Fibroblast of skin of abdomen (primary cell): ENCODE results near the gene CCDC159.
"Not testable (repeated sequence)": the region's sequence is repeated elsewhere in the genome, so short reads cannot be mapped to it uniquely, and the experiment has no call there.

ENCODE experiments used
- DNase-seq: peaks from one replicate; pipeline ENCODE4 v3.0.0-alpha.2; 2013

CCDC159 gene

DNA sequence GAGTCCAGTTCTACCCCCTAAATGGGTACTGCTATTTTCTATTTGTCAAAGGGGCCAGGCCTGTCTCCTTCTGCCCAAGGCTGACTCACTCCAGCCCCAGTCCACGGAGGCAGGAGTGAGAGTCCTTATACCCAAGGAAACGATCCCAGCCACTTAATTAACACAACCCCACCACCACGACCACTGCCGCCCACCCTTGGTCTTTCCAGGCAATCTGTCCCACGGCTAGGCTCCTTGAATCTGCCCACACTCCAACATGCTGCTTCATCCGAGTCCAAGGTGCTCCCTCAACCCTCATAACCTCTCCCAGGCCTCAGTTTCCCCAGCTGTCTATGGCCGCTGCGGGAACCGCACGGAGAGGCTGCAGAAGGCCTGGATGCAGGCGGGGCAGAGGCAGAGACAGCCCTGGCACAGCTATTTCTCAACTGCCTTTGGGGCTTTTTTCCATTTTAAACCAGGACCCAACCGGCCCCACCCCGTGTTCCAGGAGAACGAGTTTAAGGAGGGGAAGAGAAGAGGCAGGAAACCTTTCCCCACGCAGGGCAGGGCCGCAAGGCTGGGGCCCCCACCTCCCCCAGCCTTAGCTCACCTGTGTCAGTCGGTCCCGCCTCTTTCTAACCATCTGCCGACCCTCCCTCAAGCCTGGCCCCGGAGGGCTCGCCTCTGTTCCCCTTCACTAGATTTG is 7.6 kb upstream of the CCDC159 start:
- DNase-seq = no peak

DNA sequence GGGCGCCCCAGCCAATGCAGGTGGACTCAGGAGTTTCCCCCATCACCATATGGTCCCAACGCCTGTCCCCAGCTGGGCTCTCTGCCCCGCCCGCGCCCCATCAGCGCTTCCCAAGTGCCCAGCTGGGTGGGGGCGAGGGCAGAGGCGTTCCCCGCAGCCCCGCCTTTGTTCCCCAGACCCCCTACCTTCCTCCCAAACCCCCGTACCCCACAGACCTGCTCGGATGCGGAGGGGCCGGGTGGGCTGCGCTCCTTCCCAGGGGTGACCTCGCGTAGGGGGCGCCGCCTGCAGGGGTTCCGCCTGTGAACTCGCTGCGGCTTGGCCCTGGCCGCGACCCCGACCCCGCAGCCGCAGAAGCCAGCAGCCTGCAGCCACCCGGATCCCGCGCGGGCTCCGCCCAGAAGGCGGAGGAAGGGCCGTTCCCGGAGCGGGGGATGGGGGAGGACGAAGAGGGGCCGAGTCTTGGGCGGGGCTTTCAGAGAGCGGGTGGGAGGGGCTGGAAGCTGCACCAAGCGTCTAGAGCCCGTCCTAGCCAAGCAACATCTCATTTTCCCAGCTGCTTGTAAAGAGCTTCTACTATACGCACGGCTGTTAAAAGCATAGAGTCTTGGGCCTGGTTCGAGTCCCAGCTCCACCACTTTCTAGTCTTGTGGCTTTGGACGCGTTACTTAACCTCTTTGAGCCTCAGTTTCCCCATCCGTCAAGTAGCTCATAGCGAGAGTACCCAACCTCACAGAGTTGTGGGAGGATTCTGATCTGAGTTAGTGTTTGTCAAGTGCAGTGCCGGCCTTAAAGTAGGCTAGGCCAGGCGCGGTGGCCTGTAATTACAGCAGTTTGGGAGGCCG is 6.8 kb upstream of the CCDC159 start, which contains the start of gene RAB3D:
RAB3D (minus strand) TSS at position 404 of the 845 bp plus-strand sequence. CDS start 2,258 bp downstream, outside the sequence.
- peak; percentile 86 for DNase-seq

DNA sequence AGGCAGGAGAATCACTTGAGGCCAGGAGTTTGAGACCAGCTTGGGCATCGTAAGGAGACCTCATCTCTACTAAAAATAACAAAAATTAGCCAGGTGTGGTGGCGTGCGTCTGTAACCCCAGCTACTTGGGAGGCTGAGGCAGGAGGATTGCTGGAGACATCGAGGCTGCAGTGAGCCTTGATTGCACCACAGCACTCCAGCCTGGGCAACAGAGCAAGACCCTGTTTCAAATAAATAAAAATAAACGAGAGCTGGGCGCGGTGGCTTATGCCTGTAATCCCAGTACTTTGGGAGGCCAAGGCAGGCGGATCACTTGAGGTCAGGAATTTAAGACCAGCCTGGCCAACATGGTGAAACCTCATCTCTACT is 6.2 kb upstream of the CCDC159 start:
- not testable (repeated sequence) for DNase-seq

DNA sequence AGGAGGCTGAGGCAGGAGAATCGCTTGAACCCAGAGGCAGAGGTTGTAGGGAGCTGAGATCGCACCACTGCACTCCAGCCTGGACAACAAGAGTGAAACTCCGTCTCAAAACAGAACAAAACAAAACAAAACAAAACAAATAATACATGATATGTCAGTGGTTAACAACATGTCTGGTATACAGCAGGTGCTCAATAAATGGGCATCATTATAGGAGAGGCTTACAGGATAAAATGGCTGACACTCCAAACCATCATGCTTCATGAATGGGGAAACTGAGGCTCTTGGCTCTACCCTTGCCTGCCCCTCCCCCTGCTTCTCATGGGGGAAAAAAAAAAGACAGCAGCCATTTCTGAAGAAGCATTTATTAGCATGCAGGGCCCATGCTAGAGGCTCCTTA is 3.9 kb upstream of the CCDC159 start:
- no peak for DNase-seq

DNA sequence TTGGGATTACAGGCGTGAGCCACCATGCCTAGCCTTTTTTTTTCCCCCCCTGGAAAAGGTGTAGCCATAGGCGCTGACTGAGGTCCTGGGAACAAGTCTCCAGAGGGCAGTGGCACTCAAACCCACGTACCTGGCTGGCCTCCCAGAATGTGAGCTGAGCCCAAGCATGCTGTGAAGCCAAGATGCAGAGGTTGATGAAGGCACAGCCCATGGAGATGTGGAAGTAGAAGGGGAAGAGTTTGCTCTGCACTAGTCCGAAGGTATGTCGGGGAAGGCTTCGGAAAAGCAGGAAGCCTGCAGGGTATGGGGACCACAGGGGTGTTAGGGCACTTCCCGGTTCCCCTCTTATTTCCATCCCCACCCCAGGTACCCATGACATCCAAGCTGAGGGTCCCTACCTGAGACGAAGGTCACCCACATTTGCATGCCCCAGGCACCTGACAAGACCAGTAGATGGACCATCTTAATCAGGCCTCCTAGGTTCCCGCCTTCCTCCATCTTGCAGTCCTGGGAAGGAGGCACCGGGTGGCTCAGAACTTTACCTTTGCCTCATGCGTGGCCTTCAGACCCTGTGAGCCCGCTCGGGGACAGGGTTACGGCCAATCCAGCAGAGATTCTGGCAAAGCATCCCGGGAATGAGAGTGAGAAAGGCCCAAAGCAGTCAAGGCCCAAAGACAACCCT is 1.1 kb upstream of the CCDC159 start:
- DNase-seq = no peak

DNA sequence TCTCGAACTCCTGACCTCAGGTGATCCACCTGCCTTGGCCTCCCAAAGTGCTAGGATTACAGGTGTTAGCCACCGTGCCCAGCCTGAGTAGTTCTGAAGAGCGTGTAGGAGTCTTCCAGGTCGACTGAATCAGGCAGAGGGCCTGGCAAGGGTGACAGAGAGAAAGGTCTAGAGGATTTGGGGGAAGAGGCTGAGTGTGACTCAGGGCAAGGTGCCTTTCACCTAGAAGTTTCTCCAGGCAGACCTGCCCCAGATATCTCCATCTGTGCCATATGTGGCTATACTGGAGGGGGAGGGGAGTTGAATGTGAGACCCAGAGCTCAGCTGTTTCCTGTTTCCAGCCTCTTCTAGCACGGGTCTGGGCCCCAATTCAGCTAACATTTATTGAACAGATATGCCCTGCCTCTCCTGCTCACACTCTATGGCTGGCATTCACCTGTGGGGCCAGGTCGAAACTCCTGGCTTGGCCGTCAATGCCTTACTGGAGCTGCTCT is 1.3 kb downstream of the CCDC159 start:
- no peak for DNase-seq

DNA sequence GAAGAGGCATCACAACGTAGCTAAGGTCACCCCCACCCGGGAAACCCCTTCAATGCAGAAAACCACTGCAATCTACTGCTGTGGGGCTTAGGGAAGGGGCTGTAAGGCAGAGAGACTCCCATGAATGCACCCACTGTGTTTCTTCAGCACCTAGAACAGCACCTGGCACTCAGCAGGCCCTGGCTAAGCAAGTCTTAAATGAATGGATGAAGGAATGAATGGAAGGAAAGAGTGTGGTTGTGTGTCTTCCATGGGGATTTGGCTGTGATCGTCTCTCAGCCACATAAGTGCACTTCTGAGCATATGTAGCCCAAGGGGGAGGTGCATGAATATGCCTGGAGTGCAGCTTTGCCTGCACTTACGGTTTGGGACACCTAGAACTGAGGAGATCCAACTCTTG is 2.9 kb downstream of the CCDC159 start:
- no peak for DNase-seq

DNA sequence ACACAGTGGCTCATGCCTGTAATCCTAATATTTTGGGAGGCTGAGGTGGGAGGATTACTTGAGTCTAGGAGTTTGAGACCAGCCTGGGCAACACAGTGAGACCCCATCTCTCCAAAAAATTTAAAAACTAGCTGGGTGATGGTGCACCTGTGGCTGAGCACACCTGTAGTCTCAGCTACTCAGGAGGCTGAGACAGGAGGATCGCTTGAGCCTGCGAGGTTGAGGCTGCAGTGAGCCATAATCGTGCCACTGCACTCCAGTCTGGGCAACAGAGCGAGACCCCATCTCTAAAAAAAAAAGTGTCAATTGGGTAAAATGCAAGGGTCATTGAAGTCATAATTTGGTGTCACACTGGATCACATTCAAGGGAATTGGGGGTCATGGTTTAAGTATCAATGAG is 7.8 kb downstream of the CCDC159 start:
- not testable (repeated sequence) for DNase-seq

DNA sequence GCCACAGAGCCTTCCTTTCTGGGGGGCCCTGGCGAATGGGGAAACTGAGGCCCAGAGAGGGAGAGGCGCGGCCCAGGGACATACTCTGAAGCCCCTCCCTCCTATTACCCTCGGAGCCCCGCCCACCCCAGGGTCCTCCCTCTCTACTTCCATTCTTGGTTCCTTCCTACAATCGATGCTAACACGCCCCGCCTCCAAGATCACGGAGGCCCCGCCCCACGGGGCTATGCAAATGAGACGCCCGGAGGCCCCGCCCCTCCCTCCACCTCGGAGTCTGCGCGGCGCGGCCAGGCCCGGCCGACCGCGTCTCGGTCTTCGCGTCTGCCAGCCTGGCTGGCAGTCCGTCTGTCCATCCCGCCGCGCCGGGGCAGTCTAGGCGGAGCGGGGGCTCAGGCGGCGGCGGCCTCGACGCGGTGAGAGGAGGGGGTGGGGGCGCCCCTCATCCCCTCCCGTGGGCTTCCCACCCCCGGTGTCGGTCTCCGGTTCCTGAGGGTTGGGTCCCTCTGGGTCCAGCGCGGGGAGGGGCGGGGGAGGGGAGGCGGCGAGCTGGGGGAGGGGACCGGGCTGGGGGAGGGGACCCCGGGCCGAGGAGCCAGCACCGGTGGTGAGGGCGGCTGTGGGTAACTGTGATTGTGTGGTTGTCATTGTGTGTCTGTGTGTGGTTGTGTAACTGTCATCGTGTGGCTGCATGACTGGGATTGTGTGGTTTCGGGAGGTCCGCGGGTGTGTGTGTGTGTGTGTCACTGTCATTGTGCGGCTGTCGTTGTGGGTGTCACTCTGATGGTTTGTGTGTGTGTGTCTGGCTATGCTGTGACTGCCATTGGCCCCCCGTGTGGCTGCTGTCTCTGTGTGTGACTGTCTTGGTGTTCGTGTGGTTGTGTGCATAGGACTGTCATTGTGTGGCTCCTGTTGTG is 9.1 kb downstream of the CCDC159 start, which contains the start of gene PLPPR2:
PLPPR2 (plus strand) TSS at position 273 of the 914 bp plus-strand sequence. CDS start 2,242 bp downstream, outside the sequence.
- DNase-seq = peak; percentile 89

DNA sequence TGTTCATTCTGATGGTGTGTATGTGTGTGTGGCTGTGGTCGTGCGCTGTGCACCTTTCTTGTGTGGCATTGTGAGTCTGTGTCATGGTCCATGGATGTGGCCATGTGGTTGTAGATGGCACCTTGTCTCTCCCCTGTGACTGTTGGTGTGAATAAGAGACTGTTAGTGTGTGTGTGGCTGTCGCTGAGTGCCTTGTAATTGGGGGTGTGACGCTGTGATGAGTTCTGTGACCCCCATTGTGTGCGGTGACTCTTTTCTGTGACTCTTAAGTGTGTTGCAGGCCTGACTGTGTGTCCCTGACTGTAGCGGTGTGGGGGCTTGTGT is 9.7 kb downstream of the CCDC159 start:
- DNase-seq = no peak

DNA sequence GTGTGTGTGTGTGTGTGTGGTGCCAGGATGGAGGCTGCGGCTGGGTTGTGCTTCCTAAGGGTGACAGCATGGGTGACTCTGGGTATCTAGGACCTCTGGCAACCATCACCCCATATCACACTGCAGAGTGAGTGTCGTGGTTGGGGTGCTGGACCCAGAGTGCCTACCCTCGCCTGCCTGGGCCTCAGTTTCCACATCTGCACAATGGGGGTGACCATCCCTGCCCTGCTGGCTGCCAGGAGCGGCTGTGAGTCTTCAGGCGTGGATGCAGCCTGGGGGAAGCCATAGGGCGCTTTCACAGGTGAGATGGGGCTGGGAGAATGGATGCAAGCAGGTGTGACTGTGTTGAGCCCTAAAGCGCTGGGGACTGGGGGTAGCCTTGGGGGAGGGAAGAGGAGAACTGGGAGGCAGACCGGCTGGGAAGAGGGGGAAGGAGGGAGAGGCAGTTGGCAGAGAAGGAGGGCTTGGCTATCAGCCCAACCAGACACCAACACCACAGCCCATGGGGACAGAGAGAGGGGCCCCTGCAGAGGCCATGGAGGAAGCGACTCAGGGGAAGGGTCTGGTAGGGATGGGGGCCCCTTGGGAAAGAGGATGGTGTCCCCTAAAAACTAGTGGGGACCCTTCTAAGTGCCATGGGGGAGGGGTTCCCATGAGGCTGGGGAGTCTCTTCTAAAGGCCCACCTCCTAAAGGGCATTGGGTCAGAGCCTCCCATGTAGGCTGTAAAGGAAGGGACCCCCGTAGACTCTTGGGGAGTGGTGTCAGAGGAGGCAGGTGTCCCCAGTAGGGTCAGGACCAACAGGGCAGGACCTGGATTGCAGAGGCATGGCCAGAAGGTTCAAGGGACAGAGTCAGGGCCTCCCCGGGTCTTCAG is 10.6 kb downstream of the CCDC159 start:
- DNase-seq = no peak

DNA sequence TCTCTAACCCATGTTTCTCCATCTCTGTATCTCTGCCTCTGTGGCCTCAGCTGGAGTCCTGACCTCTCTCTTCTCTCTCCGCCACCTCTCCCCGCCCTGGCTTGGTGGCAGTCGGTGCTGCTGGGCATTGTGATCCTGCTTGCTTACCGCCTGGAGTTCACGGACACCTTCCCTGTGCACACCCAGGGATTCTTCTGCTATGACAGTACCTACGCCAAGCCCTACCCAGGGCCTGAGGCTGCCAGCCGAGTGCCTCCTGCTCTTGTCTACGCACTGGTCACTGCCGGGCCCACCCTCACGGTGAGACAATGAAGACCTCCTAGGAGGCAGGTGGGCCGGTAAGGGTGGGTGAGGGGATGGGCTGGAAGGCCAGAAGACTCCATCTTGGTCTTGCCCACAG is 13.1 kb downstream of the CCDC159 start:
- no peak for DNase-seq

DNA sequence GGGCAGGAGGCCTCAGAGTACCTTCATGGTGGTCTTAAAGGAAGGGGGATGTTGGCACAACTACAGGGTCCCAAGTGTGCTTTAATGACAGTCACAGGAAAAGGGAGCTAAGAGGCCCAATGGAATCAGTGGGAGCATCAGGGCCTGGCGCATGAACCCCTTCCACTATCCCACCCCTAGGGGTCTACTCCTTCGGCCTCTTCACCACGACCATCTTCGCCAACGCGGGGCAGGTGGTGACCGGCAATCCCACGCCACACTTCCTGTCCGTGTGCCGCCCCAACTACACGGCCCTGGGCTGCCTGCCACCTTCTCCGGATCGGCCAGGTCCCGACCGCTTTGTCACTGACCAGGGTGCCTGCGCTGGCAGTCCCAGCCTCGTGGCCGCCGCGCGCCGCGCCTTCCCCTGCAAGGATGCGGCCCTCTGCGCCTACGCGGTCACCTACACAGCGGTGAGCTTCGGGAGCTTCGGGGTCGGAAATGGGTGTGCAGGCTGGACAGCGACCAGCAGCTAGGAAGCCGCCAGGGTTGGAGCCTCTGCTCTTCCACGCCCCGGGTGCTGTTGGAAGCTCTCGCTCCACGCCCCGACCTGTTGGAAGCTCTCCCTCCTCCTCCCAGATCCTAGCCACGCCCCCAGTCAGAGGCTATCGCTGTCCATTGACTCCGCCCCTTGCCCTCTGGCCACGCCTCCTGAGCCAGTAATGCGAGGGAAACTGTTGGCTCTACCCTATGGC is 14.9 kb downstream of the CCDC159 start:
- DNase-seq = no peak

DNA sequence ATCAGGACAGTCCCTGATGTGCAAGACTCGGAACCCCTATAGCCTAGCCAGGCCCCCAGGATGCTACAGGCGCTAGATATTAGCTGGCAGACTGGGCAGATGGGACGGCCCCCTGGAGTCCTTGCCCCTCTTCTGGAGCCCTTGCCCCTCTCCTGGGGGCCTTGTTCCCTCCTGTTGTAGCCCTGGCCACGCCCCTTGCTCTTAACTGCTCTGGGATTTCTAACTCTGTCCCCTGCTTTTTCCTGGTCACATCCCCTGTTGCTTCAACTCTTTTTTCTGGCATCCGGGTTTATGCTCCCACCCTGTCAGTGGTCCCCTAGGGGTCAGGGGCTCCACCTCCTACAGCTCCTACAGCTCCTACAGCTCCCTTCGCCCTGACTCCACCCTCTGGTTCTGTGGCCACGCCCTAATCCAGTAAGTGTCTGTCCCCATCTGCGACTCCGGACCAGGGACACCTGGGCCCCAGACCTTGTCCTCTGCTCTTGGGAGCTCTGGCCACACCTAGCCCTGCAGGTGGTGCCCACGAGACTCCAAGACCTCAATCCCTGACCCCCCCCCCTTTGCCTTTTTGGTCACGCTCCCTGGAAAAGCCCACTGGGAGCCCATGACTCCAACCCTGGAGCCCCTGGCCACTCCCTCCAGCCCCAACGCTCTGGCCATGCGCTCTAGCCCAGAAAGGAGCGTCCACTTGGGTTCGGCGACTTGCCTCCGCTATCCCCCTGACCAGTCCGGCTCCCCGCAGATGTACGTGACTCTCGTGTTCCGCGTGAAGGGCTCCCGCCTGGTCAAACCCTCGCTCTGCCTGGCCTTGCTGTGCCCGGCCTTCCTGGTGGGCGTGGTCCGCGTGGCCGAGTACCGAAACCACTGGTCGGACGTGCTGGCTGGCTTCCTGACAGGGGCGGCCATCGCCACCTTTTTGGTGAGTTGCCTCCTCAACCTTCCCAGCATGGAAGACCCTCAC is 15.7 kb downstream of the CCDC159 start:
- no peak for DNase-seq

DNA sequence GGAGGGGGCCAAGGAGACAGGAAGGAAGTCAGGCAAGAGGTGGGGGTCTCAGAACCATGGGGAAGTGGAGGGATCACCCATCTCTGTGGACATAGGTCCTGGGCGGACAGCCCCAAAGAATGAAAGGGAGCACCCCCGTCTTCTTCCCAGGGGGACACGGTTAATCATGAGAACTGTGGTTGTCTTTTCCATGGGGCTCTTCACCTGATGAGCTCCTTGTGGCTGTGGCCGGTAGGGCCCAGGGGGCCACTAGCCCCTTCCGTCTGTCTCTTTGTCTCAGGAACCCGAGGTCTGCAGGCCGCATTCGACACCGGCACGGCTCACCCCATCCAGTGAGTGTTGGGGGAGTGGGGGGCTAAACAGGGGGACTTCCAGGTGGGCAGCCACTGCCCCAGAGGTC is 17.6 kb downstream of the CCDC159 start:
- DNase-seq = no peak

DNA sequence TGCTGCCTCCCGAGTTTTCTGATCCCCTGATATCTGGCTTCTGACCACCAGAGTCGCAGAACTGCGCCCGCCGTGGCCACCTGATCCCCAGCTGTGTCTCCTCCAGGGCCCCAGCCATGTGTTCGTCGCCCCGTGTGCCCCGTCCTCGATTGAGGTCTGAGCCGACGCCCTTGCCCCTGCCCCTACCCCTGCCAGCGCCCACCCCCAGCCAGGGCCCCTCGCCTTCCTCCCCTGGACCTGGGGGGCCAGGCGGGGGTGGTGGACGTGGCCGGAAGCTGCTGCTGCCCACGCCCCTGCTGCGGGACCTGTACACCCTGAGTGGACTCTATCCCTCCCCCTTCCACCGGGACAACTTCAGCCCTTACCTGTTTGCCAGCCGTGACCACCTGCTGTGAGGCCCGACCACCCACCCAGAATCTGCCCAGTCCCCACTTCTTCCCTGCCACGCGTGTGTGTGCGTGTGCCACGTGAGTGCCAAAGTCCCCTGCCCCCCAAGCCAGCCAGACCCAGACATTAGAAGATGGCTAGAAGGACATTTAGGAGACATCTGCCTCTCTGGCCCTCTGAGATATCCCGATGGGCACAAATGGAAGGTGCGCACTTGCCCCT is 18.1 kb downstream of the CCDC159 start:
- DNase-seq = no peak

DNA sequence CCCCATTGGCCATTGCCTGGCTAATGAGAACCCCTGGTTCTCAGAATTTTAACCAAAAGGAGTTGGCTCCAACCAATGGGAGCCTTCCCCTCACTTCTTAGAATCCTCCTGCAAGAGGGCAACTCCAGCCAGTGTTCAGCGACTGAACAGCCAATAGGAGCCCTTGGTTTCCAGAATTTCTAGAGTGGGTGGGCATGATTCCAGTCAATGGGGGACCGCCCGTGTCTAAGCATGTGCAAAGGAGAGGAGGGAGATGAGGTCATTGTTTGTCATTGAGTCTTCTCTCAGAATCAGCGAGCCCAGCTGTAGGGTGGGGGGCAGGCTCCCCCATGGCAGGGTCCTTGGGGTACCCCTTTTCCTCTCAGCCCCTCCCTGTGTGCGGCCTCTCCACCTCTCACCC is 18.6 kb downstream of the CCDC159 start:
- DNase-seq = no peak

DNA sequence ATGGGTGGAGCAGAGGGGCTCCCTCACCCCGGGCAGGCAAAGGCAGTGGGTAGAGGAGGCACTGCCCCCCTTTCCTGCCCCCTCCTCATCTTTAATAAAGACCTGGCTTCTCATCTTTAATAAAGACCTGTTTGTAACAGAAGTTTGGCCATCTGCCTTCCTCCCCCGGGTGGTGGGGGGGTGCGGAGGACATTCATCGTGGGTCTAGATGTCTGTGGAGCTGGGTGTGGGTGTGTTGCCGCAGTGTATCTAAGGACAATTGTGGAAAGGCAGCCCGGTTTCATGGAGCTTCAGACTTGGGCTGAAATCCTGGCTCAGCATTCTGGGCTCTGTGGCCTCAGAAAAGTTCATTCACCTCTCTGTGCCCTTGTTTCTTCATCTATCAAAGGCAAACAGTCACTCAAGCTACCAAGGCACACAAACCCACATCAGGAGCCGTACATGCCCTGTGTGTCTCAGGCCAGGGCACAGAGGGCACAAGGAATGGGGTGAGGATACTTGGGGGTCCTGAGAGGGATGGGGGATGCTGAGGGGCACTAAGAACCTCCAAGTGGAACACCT is 19.3 kb downstream of the CCDC159 start:
- no peak for DNase-seq
